NCI-H146 treated with DMSO at 0.1 percent for 48 hours (cell line): ENCODE data around the gene MPZL2.

ENCODE experiments used
- DNase-seq: peaks from one replicate; lab custom pipeline; 2025; ENCODE audit not compliant: unreplicated experiment; lab: John Stamatoyannopoulos, UW

Gene MPZL2

DNA sequence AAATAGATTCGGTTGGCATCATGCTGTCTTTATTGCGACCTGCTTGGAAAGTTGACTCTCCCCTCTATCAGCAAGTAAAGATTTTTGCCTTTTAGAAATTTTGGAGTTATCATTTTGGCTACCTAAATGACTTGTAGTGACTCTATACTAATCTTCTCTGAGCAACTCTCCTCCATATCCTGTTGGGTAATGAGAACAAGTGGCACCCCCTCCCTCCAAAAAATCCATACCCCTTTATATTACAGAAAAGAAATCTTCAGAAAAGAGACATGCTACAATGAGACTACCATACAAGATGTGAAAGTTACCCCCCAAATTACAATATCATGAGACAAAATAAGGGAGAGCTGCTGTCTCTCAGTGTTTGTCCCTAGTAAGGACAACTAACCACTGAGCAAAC, 40.5 kb downstream of the MPZL2 start:
- no peak for DNase-seq

DNA sequence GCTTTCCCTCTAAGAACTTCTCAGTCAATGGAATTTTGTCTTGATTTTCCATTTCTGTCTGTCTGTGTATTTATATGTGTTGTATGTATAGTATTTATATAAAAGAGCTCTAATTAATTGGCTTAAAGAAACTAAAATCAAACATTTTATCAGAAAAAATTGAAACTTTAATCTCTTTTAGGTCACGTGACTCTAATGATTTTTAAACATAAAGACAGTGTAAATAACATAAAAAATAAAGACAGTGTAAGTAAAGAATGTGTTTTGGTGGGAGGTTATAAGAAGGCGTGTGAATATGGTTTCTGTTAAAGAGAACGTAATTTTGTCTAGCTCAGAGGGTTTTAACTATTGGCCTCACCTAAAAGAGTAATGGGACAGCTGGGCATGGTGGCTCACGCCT, 41.7 kb downstream of the MPZL2 start:
- DNase-seq = no peak

DNA sequence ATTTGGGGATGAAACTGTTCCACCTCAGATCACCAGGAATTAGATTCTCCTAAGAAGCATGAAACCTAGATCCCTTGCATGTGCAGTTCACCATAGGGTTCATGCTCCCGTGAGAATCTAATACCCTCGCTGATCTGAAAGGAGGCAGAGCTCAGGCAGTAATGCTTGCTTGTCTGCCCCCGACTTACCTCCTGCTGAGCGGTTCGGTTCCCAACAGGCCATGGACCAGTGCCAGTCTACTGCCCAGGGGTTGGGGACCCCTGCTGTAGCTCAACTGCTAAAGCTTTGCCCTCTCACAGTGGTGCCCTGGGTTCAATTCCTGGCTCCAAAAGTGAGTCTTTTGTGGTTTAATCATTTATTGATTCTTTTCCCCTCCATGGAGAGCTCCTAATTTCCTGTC, 42.7 kb downstream of the MPZL2 start:
- DNase-seq = no peak

DNA sequence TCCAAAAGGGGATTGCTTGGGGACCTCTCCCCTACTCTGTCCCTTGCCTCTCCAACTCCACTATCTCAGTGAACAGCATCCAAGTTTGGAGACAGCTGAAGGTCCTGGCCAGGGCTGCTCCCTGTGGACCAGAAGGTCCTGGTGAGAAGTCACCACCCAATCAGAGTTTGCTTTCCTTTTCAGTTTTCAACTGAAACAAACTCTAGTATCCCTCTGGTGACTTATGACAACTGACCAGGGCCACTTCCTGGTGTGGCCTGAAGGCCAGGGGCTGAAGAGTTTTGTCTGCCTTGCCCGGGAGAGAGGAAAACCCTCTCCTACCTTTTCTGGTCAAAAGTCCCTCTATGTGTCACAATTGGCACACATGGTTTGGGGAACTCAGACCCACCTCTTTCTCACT, 44.4 kb downstream of the MPZL2 start:
- no peak for DNase-seq

DNA sequence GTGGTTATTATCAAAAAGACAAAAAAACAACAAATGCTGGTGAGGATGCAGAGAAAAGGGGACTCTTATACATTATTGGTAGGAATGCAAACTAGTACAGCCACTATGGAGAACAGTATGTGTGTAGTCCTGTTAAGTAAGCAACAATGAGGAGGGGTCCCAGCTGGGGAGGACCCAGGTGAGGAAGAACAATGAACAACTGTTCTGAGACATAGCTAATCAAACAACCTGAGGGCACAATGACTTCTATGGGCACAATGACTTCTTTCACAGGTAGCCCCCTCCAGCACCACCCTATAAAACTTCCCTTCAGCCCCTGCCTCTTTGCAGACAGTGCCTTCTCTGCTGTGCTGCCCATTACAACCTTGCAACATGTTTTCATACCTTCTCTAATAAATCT, 44.9 kb downstream of the MPZL2 start:
- no peak for DNase-seq

DNA sequence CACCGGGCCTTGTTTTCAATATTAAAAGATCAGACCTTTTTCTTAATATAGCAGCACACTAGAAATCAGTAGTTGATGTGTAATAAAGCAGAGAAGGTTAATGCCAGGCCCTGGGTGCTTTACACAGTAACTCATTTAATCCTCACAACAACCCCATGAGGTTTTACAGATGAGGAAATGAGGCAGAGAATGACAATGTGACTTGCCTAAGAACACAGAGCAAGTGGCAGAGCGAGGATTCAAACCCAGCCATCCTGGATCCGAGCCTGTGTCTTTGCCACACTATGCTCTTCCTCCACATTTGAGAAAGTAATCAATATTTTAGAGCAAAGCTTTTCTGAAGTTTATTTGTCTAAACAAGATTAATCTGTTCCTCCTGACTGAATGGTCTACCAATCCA, 46.5 kb downstream of the MPZL2 start:
- no peak for DNase-seq

DNA sequence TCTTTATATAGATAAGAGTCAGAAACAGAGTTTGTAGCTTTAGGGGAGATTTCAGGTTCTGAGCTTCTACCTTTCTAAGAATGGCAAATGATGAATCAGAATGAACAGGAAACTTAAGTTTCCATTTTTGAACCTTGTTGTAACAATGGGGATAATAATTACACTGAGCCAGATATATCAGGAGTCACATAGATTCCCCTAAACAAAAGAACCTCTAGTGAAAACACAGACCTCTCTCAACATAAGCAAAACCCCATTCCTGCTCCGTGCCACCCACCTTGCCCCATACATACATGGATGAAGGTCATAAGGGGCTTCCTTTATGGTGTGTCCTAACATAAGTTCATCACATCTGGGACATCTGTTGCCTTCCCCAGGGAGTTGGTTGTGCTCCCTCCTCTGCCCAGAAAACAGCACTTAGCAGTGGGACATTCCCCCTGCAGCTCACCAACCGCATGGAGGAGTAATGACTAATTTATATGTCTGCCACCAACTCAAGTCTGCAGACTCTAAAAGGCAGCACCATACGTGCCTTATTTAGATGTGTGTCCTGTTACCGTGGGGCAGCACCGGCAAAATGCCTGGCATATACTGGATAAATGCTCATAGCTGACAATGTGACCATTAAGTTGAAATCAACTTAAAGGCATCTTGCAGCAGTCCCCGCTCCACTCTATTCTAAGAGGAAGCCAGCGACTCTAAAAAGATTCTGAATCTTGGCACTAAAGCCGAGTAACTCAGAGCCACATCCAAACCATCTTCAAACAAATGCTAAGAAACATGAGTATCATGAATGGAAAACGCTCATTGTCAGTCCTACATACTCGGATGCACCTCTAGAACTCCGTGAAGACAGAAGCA, 47.2 kb downstream of the MPZL2 start:
- no peak for DNase-seq

DNA sequence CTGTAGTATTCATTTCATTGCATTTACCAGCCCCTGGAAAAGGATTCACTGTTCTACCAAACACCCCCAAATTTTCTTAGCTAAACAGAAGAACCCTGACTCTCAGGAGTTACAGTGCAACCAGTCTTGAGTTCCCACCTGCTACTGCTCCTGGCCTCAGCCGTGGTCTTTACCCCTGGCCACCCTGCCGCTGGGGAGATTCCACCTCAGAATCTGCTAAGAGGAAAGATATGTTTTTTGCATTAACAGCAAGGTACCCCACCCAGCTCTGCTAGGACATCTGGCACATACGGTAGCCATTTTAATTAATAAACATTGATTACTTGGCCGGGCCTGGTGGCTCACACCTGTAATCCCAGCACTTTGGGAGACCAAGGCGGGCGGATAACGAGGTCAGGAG, 48.3 kb downstream of the MPZL2 start:
- no peak for DNase-seq

DNA sequence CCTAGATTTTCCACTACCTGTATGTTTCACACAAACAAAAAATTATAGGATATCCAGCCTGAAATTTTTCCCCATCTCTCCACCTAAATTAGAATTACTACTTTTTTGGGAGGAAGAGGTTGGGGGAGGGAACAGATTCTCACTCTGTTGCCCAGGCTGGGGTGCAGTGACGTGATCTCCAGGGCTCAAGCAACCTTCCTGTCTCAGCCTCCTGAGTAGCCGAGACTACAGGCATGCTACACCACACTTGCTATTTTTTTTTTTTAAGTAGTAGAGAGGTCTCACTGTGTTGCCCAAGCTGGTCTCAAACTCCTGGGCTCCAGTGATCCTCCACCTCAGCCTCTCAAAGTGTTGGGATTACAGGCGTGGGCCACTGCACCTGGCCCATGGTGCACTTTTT, 48.8 kb downstream of the MPZL2 start:
- no peak for DNase-seq

DNA sequence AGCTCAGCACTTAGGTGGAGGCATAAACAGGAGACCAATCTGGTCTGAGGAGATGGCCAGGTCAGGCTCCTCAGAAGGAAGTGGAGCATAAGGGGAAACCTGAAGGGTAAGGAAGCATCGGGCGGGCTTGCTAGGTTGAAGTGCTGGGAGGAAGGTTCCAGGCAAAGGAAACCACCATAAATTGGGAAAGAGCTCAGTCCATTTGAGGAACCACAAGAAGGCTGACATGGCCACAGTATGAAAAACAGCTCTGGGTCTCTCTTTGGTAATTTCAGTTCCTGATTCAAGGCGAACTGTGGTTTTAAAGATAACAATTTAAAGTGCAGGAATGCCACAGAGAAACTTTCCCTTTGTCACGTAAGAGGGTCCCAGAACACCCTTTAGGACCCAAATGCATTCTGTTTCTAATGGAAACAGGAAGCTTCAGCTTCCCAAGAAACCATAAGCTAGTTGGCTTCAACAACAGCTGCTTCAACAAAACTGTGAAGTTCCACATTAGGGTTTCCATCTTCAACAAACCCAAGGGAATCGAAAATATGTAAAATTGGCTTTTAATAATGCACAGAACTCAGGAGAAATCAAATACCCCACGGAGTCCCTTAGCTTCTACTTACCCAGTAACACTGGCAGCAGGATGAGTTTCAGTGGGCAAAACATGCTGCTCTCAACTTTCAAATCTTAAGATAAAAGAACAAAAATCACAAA, 49.7 kb downstream of the MPZL2 start:
- no peak for DNase-seq

DNA sequence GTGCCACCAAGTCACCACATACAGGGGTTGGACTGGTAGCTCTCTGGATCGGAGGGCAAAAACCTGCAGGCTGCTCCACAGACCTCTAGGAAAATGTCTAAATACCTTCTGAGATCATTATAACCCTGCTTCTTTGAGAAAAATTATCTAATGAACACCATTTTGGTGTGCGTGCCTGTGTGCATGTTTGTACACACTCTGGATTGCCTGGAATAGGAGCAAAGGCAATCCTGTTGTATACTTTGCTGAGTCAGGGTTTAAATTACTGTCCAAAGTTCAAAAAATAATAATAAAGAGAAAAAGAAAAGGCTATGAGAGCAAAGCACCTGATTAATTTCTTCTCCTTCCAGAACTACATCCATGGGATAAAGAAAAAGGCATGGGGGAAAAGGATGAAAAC, 50.3 kb downstream of the MPZL2 start:
- no peak for DNase-seq

DNA sequence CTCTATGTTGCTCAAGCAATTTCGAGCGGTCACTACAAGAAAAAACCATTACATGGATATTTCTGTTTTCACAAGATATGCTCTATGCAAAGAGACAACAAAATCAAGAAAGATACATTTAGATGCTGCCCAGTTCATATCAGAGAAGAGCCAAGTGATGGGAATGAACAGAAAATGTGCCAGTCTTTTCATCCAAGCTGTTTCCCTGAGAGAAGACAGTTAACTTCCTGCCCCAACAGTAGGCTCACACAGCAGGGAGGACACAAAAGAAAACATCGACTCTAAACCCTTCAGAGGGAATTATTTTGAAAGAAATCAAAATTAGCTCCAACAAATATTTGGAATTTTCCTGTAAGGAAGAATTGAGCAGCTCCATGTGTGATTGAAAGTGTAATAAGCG, 50.9 kb downstream of the MPZL2 start:
- DNase-seq = no peak

DNA sequence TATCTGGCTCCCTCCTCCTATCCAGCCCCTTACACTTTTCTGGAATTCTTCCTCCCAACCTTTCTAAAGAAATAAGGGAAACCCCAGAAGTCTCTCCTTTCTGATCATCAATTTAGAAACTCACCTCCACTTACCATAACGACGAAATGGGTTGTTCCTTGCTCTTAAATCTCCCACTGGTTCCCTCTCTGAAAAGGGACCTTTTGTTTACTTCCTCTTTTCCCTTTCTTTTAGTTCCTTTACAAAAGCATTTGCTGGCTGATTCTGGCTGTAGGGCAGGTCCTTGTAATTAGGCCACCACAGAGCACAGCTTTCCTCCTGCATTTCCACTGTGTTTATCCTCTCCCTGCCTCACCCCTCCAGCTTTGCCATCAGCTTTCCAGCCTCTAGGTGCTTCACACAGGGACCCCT, 51.3 kb downstream of the MPZL2 start:
- DNase-seq = no peak

DNA sequence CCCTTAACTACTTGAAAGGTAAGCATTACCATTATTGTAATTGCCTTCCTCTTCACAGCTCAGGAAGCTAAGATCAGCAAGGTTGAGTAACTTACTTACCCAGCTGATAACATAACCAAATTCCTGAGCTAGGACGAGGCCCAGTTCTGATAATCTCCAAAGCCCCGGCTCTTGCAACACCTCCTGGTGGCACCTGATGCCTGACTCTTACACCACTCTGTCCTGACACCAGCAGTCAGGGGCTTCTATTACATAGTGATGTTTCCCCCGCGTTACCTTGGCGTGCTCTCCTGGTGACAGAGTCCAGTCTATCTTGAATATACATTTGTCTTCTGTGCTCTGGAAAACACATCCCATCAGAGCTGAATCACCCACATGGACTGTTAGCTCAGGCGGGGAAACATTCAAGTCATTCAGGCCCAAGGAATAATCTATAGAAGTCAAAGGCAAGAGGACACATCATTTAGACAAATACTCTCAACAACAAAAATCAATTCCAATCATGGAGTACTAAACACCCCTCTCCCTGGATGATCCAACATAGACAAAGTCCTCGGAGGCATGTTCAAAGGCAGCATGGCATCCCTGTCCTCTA, 51.9 kb downstream of the MPZL2 start:
- DNase-seq = no peak

DNA sequence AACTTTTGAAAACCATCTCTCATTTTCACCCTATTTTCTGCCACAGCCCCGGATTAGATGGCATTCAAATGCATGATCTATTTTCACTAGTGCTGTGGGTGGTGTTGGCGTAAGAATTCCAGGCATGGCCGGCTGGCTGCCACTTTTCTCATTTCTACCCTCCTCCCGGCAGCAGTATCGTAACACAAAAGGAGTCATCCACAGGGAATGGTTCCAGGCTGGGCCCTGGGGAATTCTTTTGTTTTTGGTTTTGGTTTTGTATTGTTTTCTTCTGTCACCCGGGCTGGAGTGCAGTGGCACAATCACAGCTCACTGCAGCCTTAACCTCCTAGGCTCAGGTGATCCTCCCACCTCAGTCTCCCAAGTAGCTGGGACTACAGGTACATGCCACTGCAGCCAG, 53.1 kb downstream of the MPZL2 start:
- DNase-seq = no peak

DNA sequence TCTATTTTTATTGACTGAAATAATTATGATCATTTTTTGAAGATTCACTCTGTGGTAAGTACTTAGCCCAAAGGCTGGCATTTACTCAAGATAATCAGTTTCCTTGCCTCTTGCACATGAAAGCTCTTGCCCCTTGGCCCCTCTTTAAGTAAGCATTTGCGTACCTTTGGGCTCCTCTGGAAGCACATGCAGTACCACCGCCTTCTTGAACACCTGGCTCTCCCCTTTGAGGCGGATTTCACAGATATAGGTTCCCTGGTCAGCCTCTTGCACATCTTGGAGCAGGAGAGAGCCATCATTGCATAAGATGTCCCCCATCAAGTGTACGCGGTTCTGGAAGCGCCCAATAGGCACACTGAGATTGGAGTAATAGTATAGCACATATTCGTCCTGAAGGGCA, 53.8 kb downstream of the MPZL2 start:
- DNase-seq = no peak

DNA sequence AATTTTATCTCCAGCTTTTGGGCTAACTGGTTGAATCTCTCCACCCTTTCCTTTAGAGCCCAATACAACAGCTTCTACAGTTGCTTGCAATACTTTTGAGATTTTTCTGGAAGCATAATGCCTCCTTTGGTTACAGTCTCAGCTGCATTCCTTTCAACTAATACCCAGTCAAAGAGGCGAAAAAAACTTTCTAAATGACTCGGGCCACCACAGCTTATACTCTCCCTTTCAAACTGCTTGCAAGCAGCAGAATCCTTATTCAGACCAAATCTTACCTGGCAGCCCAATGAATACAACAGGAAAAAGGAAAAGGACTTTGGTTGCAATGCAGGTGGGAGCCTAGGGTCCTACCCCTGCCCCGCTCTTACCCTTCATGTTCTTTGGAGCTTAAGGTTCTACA, 55.1 kb downstream of the MPZL2 start:
- DNase-seq = no peak

DNA sequence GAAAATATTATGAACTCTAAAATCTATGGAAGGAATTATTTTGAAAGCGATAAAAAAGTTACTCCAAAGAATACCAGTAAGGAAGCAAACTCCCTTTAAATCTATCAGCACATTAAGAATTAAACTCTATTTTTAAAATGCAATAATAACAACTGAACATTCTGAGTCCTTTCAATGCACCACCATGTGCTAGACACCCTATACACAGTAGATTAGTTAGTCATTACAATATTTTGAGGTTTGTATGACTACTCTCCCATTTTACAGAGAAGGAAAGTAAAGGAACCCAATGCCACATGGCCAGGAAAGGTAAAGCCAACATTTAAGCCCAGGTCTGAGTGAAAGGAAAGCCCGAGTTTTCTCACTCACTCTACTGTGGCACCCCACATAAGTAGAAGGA, 57.0 kb downstream of the MPZL2 start:
- no peak for DNase-seq

DNA sequence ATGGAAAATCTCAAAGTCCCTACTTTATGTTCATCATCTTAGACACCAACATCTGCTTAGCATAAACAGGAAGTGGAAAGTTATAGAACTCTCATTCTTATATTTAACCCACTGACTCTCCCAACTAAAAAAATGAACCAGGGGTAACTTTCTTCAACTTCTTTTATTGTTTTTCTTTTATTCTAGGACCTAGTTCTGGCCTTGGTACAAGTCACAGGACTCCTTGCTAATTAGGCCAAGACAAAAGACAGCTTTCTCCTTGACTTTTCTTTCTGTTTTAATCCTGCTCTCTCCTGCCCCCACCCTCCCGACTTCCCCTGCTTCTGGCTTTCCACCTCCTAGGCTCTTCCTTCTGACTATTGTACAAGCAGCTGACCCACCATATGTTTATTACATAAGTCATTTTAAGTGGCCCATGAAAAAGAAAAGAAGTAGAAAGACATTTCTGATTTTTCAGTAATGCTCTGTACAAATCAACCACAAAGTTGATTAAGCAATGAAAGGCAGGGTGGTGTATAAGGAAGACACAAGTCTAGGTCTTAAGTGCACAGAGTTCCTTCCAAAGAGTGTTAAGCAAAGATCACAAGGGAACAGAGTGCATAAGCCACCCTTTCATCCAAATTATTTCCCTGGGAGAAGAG, 57.6 kb downstream of the MPZL2 start:
- no peak for DNase-seq

DNA sequence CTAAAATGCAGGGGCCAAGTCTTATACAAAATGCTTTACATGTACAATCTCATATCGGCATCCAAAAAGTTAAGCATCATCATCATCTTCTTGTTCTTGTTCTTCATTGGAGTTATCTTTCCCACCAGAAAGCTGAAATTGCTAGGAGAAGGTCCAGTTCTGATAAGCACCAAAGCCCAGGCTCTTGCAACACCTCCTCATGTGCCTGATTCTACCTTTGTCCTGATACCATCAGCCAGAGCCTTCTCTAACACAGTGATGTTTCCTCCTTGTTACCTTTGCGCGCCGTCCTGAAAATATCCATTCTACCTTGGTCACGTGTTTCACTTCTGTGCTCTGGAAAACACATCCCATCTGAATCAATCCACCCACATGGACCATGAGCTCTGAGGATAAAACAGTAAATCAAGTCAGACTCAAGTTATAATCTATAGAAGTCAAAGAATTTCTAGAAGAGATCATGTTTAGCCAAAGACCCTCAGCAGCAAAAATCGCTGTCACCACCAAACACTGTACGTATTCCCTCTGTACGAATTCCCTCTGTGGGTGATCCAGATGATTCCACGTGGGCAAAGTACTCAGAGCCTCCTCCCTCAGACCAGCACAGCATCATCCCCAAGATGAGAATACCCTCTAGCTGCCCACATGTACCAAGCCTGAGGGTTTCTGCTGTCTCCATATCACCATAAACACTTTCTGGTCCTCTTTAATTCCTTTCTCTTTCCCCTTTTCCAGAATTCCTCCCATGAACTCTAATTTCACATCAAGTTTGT, 58.3 kb downstream of the MPZL2 start:
- DNase-seq = no peak
